ENCODE measurements around the gene TBC1D22A.

Gene TBC1D22A

DNA sequence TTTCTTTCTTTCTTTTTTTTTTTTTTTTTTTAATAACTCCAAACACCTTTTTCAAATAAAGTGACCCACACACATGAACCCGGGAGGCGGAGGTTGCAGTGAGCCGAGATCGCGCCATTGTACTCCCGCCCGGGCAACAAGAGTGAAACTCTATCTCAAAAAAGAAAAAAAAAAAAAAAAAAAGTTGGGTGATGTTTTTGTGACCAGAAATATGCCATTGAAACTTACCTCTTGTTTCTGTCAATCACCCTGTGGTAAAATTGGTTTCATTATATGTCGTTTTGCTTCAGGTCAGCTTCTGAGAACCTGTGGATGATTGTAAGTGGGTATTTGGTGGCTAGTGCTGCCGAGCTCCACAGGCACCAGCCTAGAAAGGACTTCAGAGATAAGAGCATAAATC, 238.8 kb downstream of the TBC1D22A start:
- no peak for DNase-seq

GRCh38 chr22:47002692-47003091, 240.2 kb downstream of the TBC1D22A start:
- no peak for DNase-seq

- no peak for DNase-seq
Measured at GRCh38 chr22:47005506-47006408, 243.3 kb downstream of the TBC1D22A start.

- no peak for DNase-seq
Measured at GRCh38 chr22:47006433-47006832, 244.0 kb downstream of the TBC1D22A start.

- DNase-seq = no peak
Measured at GRCh38 chr22:47006869-47007268, 244.4 kb downstream of the TBC1D22A start.

DNA sequence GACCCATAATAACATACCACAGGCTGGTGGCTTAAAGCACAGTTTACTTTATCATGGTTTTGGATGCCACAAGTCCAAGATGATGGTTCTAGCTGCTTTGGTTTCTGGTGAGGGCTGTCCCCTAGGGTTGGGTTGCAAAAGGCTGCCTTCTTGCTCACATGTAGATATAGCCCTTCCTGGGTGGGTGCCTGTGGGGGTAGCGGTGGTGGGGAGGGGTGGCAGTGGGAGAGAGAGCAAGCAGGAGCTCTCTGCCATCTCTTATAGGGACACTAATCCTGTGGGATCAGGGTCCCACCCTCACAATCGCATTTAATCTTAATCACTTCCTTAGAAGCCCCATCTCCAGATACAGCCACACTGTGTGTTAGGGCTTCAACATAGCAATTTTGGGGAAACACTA, 245.0 kb downstream of the TBC1D22A start:
- DNase-seq = no peak

DNA sequence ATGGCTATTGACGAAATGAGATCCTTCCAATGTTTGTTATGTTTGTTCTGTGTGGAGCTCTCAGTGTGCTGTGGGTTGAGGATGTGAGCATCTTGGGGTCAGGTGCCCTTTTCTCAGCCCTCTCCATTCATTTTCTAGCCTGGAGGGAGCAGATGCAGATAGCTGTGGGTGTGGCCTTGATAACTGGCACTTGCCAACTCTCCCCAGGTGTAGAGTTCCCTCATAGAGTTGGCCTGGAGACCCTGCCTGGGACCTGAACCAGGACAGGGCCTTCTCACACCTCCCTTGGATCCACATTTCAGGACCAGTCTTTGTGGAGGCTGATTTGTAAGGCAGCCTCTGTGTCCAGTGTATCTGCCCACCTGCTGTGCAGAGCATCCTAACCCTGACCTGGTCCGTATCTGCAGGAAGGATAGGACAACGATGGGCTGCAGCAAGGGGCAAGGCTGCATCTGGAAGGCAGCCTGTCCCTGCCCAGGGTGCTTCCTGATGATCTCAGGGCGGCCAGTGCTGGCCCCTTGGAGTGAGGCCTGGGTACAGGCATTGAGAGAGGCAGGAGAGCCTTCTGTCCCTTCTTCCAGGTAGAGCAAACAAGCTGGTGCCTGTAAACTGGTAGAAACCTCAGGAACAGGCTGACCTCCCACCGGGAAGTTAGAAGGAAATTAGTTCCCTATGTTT, 245.9 kb downstream of the TBC1D22A start:
- no peak for DNase-seq

- DNase-seq = no peak
Measured at GRCh38 chr22:47009304-47010101, 247.1 kb downstream of the TBC1D22A start.

DNA sequence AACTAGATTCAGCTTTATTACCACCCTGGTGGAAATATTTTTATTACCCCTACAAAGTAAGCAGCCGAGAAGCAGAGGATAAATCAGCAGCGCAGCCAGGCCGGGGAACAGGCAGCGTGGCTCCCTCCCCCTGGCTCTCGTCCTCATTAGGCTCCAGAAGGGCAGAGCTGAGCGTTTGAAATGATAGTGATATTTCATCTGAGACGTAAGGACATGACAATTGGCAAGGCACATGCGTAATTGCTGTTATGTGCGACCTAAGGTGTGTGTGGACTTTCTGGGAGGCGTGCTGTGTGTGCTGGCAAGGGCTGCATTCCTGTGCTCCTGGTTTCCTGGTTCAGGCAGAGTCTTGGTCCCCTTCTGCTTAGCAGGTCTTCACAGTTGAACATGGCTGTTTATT, 247.8 kb downstream of the TBC1D22A start:
- no peak for DNase-seq

DNA sequence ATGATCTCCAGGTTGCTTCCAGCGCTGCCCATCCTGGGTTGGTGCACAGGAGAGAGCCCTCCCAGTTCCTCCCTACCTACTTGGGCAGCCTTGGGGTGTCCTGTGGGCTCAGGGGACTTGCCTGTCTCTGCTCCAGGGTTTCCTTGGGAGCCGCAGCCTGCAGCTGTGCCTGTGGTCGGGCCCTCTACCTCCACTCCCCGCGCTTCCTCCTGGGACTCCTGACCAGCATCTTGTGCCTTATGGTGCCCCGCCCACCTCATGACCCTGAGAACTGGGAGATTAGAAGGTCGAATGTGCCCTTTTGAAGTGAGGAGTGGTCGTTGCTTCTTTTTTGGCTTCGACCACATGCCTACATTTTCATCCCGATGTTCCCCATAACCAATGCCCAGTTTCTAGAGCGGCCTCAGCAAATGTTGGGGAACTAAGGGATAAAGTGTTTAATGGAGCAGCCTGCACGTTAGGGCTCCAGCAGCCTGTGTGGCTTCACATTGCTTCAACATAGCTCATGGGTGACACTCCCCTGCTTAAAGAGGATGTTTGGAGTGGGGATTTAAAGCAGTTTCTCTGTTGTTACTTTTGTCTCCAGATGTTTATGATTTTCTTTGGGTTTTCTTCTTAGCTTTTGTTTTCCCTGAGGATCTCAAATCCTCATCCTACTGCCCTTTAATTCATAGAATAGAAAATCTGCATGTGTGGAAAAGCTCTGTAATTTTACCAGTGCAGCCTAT, 248.8 kb downstream of the TBC1D22A start:
- DNase-seq = no peak

DNA sequence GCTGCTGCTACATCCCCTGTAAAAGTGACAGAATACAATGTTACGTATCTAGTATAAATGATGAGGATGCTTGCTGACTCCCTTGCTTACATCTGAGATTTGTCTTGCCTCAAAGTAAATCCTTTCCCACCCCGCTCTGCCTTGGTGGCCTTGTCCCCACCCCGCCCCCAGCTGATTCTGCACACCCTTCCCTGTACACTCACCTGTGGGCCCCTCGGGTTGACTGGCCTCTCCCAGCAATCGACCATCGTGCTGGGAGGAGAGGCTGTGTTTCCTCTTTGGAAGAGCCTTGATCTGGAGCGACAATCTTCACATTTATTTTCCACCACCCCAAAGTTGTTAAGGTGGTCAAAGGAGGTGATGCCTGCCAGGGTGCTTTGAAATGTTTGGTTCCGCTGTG, 249.4 kb downstream of the TBC1D22A start:
- no peak for DNase-seq

GRCh38 chr22:47012589-47013370, 250.3 kb downstream of the TBC1D22A start:
- DNase-seq = no peak

DNA sequence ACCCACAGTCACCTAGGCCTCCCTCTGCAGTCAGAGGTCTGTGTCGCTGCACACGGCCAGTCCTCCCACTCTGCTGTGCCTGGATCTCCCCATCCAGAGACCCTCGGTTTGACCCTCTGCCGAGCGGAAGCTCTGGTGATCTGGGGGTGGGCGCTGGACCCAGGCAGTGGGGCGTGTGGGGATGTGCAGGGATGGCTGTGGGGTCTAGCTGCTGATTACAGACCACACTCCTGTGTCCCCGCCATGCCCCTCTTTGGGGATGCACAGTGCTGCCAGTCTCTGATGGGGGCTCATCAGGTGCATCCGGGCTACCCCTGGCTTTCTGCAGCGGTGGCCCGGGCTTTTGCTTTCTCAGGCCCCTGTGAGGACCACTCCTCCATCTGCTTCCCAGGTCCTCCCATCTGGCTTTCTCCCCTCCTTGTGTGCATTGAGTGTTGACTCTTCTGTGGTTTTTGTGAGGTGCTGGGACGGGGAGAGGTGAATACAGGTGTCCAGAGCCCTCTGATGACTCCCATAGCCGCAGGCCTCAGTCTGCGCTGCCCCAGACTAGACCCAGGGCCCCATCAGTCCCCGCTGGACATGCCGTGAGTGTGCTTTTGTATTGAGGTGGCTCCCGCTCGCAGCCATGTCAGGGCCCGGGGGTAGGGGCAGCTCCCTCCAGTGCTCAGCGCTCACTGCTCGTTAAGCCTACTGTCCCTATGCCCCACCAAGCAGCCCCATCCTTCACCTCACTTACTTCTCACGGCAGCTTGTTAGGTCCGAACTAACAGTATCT, 251.6 kb downstream of the TBC1D22A start:
- no peak for DNase-seq

DNA sequence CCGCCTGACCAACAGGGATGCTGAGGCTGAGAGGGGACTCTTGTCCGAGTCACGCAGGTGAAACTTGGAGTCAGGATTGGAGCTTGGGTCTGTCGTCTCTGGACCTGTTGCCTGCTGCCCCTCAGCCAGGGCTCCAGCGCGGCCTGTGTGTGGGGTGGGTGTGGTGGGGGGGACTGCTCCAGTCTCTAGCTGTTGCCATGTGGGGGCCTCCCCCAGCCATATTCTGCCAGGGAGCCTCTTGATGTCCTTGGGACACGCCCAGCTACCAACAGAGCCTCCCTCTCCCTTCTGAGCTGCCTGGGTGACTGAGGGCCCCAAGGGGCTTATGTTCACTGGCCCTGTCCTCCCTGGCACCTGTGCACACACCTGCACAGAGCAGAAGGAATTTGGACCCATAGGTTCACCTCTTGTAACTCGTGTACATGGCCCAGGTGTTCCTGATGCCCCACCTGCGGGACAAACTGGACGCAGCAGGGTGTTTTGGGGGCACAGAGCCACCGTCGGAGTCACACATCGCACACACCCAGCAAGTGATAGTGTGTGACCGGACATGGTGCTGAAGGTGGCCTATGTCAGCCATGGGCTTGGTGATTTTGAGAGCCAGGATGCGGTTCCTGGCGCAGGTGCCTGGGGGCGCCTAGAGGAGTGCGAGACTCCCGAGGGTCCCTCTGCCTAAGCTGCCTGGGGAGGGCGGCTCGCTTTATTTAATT, 252.3 kb downstream of the TBC1D22A start:
- no peak for DNase-seq

DNA sequence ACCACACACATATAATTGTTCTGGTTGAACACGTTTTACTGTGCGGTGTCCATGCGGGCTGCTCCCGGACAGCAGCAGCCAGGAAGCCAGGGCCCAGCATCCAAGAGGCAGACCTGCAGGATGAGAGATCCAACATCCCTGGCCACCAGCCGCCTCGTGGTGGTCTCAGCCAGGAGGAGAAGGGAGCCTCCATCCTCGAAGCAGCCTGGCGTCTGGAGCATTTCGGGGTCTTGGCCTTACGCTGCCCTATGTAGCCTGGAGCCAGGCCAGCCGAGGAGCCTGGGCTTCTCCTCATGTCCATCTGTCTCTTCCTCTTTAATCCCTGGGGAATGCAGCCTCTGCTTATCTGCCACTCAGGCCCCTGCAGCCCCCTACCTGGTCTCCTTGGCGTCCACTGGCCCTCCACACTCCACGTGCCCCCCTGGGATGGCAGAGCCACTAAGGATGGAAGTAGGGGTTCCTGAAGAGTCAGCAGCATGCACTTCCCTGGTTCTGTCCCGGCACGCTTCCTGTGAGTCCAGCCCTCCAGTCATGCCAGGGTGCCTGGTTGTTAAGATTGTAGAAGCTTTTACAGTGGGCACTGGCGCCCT, 253.2 kb downstream of the TBC1D22A start:
- no peak for DNase-seq

DNA sequence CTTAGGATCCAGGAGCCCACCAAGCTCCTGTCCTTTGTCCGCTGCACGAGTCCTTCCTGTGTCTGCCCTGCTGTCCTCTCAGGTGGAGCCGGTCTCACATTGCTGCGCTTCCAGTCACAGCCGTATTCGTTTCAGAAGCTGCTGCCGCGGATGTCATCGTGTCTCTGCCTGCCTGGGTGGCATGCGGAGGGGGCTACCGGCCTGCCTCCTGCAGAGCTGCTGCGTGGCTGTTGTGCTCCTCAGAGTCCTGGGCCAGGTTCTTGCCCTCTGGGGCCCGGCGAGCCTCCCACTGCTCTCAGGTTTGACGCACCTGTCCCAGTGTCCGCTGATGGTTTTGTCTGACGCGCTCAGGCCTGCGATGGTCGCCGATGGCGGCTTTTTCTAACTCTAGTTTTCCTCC, 254.2 kb downstream of the TBC1D22A start:
- DNase-seq = no peak

GRCh38 chr22:47017245-47017644, 254.8 kb downstream of the TBC1D22A start:
- DNase-seq = no peak

GRCh38 chr22:47018010-47018910, 255.8 kb downstream of the TBC1D22A start:
- no peak for DNase-seq
